ENCODE measurements around the gene RBM47. TPM values are rescaled to one million over a fixed set of nuclear protein-coding genes. Genes with fewer than 3 reads are reported as not detected.
A peak's percentile ranks its signal among the peaks of the same experiment; 100 is the strongest.
"Not testable (repeated sequence)": the region's sequence is repeated elsewhere in the genome, so short reads cannot be mapped to it uniquely, and the experiment has no call there.

The RBM47 gene
- total and polyA plus RNA-seq, 8 donors, result 21.9 to 110 (median 28.0) TPM

DNA sequence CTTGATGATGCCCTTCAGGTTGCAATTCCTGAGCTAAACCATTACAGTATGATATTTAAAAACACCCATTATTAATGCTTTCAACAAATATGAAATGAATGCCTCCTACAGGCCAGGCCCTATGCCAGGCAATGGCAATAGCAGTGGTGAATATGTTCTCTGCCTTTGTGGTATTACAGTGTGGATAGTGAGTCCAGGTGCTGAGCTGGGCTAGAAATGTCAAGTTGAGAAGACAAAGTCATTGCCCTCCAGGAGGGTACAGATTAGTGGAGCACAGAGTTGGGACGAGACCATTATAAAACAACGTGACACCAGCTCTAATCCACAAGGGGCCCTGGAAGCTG is 81.9 kb downstream of the RBM47 start:
- no peak overlapping the region for H3K4me3 ChIP-seq
- no peaks in the 10 kb centered on the region for H3K27me3 ChIP-seq
- H3K36me3 ChIP-seq, result peaks cover 0 to 29% of the 10 kb centered on the region in 2 donors
- TF ChIP-seq, protein P1, sequence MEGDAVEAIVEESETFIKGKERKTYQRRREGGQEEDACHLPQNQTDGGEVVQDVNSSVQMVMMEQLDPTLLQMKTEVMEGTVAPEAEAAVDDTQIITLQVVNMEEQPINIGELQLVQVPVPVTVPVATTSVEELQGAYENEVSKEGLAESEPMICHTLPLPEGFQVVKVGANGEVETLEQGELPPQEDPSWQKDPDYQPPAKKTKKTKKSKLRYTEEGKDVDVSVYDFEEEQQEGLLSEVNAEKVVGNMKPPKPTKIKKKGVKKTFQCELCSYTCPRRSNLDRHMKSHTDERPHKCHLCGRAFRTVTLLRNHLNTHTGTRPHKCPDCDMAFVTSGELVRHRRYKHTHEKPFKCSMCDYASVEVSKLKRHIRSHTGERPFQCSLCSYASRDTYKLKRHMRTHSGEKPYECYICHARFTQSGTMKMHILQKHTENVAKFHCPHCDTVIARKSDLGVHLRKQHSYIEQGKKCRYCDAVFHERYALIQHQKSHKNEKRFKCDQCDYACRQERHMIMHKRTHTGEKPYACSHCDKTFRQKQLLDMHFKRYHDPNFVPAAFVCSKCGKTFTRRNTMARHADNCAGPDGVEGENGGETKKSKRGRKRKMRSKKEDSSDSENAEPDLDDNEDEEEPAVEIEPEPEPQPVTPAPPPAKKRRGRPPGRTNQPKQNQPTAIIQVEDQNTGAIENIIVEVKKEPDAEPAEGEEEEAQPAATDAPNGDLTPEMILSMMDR (IDR thresholded peaks at IDR 0.05), result no peak
- no peaks in the 10 kb centered on the region for H3K9me3 ChIP-seq
- DNase-seq, result no peak
- no peak for ATAC-seq
- peaks cover 0 to 66% of the 10 kb centered on the region in 2 donors for H3K4me1 ChIP-seq
- H3K27ac ChIP-seq, result no peak overlapping the region
- intact Hi-C loops (cut with DNase I), result no loop called here

DNA sequence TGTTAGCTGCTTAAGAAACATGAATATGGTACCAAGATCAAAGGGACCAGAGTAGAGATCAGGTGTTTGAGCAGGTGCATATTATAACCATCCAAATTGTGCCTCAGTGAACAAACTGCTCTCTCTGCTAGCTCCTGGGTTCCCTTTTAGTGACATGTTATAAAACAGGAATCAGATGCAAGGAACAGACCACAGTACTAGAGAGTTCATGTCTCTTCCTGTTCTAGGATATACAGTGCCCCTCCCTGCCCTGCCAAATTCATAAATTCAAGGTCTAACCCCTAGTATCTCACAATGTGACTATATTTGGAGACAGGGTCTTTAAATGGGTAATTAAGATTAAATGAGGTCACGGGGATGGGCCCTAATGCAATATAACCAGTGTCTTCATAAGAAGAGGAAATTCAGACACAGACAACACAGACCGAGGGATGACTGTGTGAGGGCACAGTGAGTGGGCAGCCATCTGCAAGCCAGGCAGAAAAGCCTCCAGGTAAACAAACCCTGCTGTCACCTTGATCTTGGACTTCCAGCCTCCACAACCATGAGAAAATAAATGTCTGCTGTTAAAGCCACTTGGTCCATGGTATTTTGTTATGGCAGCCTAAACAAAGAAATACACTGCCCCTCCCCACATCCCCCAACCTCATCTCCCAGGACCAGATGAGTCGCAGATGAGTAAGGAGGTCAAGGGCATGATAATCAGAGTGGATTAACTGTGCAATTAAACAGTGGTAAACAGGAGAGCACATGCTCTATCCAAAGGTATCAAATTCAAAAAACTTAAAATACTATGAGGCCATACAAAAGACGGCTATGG is 82.5 kb downstream of the RBM47 start:
- H3K9me3 ChIP-seq, result no peaks in the 10 kb centered on the region
- intact Hi-C loops (cut with DNase I), result no loop called here
- H3K36me3 ChIP-seq, result peaks cover 0 to 29% of the 10 kb centered on the region in 2 donors
- H3K4me1 ChIP-seq, result peaks cover 0 to 60% of the 10 kb centered on the region in 2 donors
- no peak for DNase-seq
- no peak overlapping the region for H3K4me3 ChIP-seq
- no peaks in the 10 kb centered on the region for H3K27me3 ChIP-seq
- TF ChIP-seq, protein P1 (IDR thresholded peaks at IDR 0.05), result no peak
- ATAC-seq, result peak; percentile 10
- peak overlapping the region in 1 of 2 donors; percentile 59 for H3K27ac ChIP-seq

DNA sequence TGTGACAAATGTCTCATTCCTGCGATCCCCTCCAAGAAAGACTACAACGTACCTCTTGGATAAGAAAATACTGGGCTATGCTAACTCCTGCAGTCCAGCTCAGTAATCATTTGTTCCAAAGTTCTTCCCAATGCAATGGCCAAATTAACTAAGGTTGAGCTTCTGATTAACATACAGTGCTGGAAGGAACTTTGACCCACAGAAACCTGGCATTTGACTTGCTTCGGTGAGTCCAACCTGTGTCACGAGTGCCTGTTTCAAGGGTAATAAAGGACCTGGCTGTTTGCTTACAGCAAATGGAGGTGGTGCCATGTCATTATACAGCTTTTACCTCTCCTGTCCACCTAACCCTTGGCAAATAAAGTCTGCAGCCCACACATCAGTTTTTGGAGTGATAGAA is 83.2 kb downstream of the RBM47 start:
- Histone ChIP-seq H3K36me3 (peaks cover 0 to 29% of the 10 kb centered on the region in 2 donors), H3K4me3 (no peak overlapping the region), H3K27ac (peak overlapping the region in 1 of 2 donors; percentile 59), H3K9me3 (no peaks in the 10 kb centered on the region), H3K27me3 (no peaks in the 10 kb centered on the region), H3K4me1 (peaks cover 0 to 56% of the 10 kb centered on the region in 2 donors)
- ATAC-seq (peak; percentile 69), DNase-seq (peak in 1 of 4 donors; percentile 37)
- intact Hi-C loops (cut with DNase I), result no loop called here
- TF ChIP-seq, protein P1 (IDR thresholded peaks at IDR 0.05), result no peak

DNA sequence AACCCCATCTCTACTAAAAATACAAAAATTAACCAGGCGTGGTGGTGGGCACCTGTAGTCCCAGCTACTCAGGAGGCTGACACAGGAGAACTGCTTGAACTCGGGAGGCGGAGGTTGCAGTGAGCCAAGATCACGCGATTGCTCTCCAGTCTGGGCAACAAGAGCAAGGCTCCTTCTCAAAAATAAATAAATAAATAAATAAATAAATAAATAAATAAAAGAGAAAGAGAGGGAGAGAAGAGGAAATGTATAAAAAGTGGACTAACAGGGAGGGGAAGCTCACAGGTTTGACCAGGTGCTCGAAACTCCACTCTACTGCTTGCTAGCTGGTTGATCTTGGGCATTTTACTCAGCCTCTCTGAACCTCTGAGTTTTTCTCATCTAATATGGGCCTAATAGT is 84.2 kb downstream of the RBM47 start:
- H3K9me3 ChIP-seq; H3K4me3 ChIP-seq; H3K27ac ChIP-seq; intact Hi-C loops (cut with DNase I); H3K27me3 ChIP-seq; DNase-seq; ATAC-seq: not testable (repeated sequence)
- Histone ChIP-seq H3K4me1 (peaks cover 0 to 49% of the 10 kb centered on the region in 2 donors), H3K36me3 (peaks cover 0 to 37% of the 10 kb centered on the region in 2 donors)

DNA sequence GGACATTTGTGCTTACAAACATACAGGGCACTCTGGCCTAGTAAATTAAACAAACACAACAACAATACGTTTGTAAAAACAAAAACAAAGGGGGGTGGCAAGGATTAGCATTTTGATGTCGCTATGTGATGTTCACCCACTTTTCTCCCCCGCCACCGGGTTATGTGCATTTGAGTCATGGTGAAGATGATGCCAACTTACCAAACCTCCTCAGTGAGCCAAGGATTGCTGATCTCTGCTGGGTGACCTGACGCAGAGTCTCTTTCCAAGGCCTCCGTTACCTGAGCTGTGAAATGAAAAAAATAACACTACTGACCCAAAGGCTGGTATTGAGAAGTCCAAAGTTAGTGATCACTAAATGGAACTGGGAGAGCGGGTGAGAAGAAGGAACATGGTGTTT is 85.4 kb downstream of the RBM47 start:
- TF ChIP-seq, protein P1 (IDR thresholded peaks at IDR 0.05), result no peak
- ATAC-seq (no peak), DNase-seq (no peak)
- Histone ChIP-seq H3K9me3 (no peaks in the 10 kb centered on the region), H3K27me3 (no peaks in the 10 kb centered on the region), H3K27ac (no peak overlapping the region), H3K4me1 (peaks cover 0 to 36% of the 10 kb centered on the region in 2 donors), H3K4me3 (no peak overlapping the region), H3K36me3 (peaks cover 0 to 39% of the 10 kb centered on the region in 2 donors)
- intact Hi-C loops (cut with DNase I), result no loop called here
